ENCODE measurements around the gene GJB2. TPM values are rescaled to one million over a fixed set of nuclear protein-coding genes. Genes with fewer than 3 reads are reported as not detected.

Gene GJB2
- total RNA-seq, 1 donor from 2014 or later, result not detected

DNA sequence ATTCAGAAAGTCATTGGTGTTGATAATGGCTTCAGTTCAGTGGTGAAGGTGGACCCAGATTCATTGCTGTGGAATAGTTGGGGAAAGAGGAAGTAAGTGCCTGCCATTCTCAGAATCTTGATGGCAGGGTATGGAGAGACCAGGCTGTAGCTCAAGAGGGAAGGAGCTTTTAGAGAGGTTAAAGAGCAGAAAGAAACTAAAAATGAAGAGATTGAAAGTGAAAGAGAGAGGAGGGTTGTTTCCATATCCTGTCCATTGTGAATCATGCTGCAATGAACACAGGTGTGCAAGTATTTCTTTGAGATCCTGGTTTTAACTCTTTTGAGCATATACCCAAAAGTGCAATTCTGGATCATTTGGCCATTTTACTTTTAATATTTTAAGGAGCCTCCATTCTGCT, 26.8 kb upstream of the GJB2 start:
- TF ChIP-seq, protein P1, sequence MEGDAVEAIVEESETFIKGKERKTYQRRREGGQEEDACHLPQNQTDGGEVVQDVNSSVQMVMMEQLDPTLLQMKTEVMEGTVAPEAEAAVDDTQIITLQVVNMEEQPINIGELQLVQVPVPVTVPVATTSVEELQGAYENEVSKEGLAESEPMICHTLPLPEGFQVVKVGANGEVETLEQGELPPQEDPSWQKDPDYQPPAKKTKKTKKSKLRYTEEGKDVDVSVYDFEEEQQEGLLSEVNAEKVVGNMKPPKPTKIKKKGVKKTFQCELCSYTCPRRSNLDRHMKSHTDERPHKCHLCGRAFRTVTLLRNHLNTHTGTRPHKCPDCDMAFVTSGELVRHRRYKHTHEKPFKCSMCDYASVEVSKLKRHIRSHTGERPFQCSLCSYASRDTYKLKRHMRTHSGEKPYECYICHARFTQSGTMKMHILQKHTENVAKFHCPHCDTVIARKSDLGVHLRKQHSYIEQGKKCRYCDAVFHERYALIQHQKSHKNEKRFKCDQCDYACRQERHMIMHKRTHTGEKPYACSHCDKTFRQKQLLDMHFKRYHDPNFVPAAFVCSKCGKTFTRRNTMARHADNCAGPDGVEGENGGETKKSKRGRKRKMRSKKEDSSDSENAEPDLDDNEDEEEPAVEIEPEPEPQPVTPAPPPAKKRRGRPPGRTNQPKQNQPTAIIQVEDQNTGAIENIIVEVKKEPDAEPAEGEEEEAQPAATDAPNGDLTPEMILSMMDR (IDR thresholded peaks at IDR 0.05; ENCODE audit: partially characterized antibody, unreplicated experiment), result no peak
- Mint-ChIP-seq H3K9me3 (ENCODE audit: unreplicated experiment) (no peaks in the 10 kb centered on the region), H3K4me1 (ENCODE audit: low read depth, unreplicated experiment) (no peaks in the 10 kb centered on the region), H3K27ac (ENCODE audit: unreplicated experiment) (no peak overlapping the region), H3K36me3 (ENCODE audit: unreplicated experiment) (peaks cover 5% of the 10 kb centered on the region), H3K4me3 (ENCODE audit: unreplicated experiment) (no peak overlapping the region), H3K27me3 (ENCODE audit: unreplicated experiment) (no peaks in the 10 kb centered on the region)
- no peak for DNase-seq

DNA sequence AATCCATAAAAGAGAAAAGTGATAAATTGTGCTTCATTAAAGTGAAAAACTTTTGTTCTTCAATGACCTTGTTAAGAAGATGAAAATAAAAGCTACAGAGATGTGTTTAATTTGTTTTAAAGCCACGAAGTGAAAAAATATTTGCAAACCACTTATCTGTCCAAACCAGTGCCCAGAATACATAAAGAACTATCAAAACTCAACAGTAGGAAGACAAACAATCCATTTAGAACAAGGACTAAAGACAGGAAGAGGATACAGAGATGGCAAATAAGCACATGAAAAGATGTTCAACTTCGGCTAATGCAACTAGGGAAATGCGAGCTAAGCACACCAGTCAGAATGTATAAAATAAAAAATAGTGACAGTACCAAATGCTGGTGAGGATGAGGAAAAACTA, 24.4 kb upstream of the GJB2 start:
- Mint-ChIP-seq H3K36me3 (ENCODE audit: unreplicated experiment) (peaks cover 12% of the 10 kb centered on the region), H3K9me3 (ENCODE audit: unreplicated experiment) (no peaks in the 10 kb centered on the region), H3K27ac (ENCODE audit: unreplicated experiment) (no peak overlapping the region), H3K4me3 (ENCODE audit: unreplicated experiment) (no peak overlapping the region), H3K27me3 (ENCODE audit: unreplicated experiment) (no peaks in the 10 kb centered on the region), H3K4me1 (ENCODE audit: low read depth, unreplicated experiment) (no peaks in the 10 kb centered on the region)
- TF ChIP-seq, protein P1 (IDR thresholded peaks at IDR 0.05; ENCODE audit: partially characterized antibody, unreplicated experiment), result no peak
- no peak for DNase-seq

DNA sequence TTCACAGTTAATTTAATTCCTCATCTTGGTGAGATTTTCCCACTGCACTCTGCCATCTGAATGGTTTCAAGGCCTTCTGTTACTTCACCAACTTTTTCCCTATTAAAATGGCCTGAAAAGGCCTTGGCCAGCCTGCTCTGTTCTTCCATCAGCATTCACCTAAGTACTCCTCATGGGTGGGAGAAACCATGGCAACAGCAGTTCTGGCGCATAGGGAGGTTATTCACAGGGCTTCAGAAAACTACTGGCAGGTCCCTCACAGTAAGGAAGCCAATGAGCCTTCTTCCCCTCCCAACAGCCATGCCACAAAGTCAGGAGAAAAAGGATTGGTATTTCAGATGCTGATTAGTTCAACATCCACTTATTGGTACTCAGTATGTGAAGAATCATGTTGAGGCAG, 17.2 kb upstream of the GJB2 start:
- no peak overlapping the region for H3K4me3 Mint-ChIP-seq (ENCODE audit: unreplicated experiment)
- H3K27ac Mint-ChIP-seq (ENCODE audit: unreplicated experiment), result no peak overlapping the region
- no peaks in the 10 kb centered on the region for H3K9me3 Mint-ChIP-seq (ENCODE audit: unreplicated experiment)
- peaks cover 7% of the 10 kb centered on the region for H3K36me3 Mint-ChIP-seq (ENCODE audit: unreplicated experiment)
- peaks cover 7% of the 10 kb centered on the region for H3K4me1 Mint-ChIP-seq (ENCODE audit: low read depth, unreplicated experiment)
- H3K27me3 Mint-ChIP-seq (ENCODE audit: unreplicated experiment), result no peaks in the 10 kb centered on the region
- TF ChIP-seq, protein P1 (IDR thresholded peaks at IDR 0.05; ENCODE audit: partially characterized antibody, unreplicated experiment), result no peak
- DNase-seq, result no peak

DNA sequence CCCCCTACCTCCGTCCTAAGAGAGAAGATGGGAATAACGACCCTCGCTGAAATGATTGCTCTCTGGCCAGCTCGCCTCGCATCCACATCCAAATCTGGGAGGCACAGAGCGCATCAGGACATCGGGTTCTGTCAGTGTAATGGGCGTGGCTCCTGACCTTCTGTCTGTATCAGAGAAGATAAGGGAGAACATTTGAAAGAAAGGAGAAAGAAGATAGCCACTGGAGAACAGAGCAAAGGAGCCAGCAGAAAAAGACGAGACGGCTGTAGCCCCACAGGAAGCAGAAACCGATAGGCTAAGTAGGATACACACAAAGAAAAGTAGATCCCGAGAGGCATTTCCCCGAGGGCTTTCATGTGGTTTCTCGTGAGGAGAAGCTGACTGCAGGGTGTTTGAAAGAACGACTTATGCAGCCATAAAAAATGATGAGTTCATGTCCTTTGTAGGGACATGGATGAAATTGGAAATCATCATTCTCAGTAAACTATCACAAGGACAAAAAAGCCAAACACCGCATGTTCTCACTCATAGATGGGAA, 14.0 kb upstream of the GJB2 start:
- H3K4me3 Mint-ChIP-seq (ENCODE audit: unreplicated experiment), result no peak overlapping the region
- peaks cover 7% of the 10 kb centered on the region for H3K4me1 Mint-ChIP-seq (ENCODE audit: low read depth, unreplicated experiment)
- H3K27ac Mint-ChIP-seq (ENCODE audit: unreplicated experiment), result no peak overlapping the region
- no peaks in the 10 kb centered on the region for H3K36me3 Mint-ChIP-seq (ENCODE audit: unreplicated experiment)
- no peak for DNase-seq
- H3K27me3 Mint-ChIP-seq (ENCODE audit: unreplicated experiment), result no peaks in the 10 kb centered on the region
- TF ChIP-seq, protein P1 (IDR thresholded peaks at IDR 0.05; ENCODE audit: partially characterized antibody, unreplicated experiment), result no peak
- no peaks in the 10 kb centered on the region for H3K9me3 Mint-ChIP-seq (ENCODE audit: unreplicated experiment)

DNA sequence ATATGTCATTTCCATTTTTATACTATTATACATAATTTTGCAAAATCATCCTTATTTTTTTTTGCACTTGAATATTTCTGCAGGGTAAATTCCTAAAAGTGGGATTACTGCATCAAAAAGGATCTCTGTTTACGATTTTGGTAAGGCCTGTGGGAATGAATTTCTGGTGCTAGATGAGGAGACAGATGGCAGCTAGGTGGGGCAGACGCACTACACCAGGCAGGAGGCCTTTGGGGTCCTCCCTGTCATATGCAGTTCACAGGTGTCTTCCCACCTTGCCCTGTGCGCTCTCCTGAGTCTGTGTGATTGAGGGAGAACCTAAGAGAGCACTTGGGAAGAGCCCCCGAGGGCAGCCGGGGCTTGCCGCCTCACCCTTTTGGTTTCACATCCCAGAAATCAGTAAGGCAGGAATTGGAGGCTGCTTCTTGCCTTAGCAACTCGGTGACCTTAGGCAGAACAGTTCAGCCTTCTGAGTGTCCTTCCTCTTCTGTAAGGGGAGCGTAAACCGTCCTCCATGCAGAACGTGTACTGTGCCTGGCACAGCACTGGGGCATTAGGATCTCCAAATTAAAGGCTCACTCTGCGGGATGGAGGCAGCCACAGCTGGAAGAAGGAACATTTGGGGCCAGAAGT, 13.4 kb upstream of the GJB2 start:
- Mint-ChIP-seq H3K4me3 (ENCODE audit: unreplicated experiment) (no peak overlapping the region), H3K36me3 (ENCODE audit: unreplicated experiment) (no peaks in the 10 kb centered on the region), H3K27ac (ENCODE audit: unreplicated experiment) (no peak overlapping the region), H3K9me3 (ENCODE audit: unreplicated experiment) (no peaks in the 10 kb centered on the region), H3K4me1 (ENCODE audit: low read depth, unreplicated experiment) (peaks cover 7% of the 10 kb centered on the region), H3K27me3 (ENCODE audit: unreplicated experiment) (no peaks in the 10 kb centered on the region)
- no peak for DNase-seq
- TF ChIP-seq, protein P1 (IDR thresholded peaks at IDR 0.05; ENCODE audit: partially characterized antibody, unreplicated experiment), result no peak

Measured in glutamatergic neuron (in vitro differentiated cells).